ENCODE data around the gene KRCC1.
A peak's percentile ranks its signal among the peaks of the same experiment; 100 is the strongest.
"Not testable (repeated sequence)": the region's sequence is repeated elsewhere in the genome, so short reads cannot be mapped to it uniquely, and the experiment has no call there.

KRCC1 gene

DNA sequence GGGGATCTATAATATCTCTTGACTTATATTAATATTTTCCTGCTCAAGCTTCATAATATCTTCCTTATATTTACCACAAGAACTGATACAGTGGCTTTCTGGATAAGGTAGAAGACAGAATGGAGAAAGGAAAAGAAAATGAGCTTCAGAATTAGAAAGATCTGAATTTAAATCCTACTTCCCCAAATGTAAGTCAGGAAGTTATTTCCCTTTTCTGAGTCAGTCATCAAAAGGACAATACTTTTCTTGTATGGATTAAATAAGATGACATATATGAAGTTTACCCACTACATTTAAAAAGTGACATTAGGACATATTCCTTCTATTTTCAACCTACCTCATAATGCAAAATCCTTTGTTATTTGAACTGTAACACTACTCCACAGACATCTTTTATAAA, 19.0 kb downstream of the KRCC1 start:
- DNase-seq = no peak

DNA sequence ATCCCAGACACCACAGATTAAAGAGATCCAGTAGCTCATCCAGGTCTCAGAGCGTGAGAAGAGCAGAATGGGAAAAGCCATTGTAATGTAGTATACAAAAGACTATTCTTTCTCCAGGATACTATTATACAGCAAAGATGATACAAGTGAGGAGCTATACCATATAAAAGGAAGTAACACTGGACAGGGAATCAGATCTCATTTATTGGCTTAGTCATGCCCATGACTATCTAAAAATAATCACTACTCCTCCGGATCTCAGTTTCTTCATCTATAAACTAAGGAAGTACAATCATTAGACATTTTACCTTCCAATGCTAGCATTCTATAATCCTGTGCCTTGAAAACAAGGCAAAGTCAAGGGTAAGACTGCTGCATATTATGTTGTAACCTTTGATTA, 19.4 kb downstream of the KRCC1 start:
- DNase-seq = no peak

- DNase-seq = no peak
These were observed 23.4 kb downstream of the KRCC1 start for GRCh38 chr2:88032070-88032702.

GRCh38 chr2:88028931-88029330, 26.7 kb downstream of the KRCC1 start:
- DNase-seq = no peak

DNA sequence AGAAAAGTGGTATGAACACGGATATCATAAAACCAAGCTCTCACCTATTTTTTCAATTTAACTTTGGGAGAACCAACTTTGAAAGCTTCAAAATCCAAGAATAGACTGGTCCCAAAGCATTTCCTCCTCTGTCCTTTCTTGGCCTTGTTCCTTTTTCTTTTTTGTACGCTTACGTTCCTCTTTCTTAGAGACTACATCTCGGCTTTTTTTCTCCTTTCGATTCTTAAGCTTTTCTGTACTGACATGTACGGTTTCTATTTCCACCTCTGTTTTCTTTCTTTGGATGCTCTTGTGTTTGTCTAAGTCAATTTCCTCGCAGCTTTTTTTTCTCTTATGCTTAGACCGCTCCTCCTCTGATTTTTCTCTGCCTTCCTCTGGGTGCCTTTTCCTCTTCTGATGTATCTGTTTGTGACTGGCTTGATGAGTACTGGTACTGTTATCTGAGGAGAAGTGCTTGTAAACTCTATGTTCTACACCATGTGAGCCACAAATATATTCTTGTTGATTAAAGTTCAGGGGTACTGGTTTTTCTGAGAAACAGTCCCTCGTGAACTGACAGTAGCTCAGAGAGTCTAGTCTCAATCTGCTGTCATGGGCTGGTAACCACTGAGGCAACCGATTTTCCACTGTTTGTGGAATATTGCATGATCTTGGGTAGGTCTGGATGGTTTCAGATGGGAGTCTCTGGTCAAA, 27.7 kb downstream of the KRCC1 start:
- DNase-seq = no peak

DNA sequence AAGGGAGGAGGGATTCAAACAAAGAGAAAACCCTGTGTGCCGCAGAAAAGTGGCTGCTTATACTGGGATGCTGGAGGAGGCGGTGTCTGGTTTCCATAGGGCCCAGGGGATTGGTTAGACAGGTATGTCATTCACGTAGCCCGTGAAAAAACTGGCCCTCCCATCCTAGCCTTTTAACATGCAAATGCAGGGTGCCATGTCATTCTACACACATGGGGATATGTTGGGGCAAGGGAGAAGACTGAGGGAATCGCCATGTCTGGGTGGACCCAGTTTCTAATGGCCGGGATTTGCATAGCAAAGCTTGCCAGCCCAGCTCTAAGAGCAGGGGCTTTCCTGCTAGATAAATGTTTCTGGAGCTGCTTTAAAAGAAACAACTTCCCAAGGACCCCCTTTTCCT, 31.1 kb downstream of the KRCC1 start:
- DNase-seq = peak; percentile 73

GRCh38 chr2:88022669-88022921, 33.0 kb downstream of the KRCC1 start:
- DNase-seq = no peak

DNA sequence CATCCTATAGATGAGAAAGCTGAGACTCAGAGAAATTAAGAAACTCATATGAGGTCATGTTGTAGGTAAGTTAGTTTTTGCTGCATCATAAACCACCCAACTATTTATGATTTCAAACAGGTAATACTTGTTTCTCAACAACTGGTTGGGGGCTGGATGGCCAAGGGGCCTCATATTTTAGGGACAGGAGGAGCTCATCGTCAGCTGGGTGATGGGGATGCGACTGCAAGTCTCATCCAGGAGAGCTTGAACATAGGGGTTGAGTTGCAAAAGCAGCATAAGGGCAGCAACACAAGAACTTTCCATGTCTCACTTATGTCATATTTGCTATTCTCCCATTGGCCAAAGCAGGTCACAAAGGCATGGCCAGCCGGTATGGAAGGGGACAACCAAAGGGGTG, 35.6 kb downstream of the KRCC1 start:
- DNase-seq = no peak

DNA sequence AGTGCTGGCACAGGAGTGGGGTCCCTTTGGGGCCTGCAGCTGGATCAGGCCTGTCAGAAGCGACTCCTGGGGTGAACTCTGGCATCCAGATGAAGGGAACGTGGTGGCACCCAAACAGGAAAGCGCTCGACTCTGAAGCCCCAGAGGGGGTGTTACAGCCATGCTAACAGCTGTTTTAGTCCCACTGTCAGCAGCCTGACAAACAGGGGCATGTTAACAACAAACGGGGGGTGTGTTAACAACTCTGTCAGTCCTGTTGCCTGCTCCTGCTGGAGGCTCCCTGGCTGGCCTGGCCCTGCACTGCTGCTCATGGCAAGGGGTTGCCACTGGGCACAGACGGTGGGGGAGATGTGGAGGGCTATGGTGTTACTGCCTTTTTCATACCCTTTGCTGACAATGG, 36.7 kb downstream of the KRCC1 start:
- no peak for DNase-seq

DNA sequence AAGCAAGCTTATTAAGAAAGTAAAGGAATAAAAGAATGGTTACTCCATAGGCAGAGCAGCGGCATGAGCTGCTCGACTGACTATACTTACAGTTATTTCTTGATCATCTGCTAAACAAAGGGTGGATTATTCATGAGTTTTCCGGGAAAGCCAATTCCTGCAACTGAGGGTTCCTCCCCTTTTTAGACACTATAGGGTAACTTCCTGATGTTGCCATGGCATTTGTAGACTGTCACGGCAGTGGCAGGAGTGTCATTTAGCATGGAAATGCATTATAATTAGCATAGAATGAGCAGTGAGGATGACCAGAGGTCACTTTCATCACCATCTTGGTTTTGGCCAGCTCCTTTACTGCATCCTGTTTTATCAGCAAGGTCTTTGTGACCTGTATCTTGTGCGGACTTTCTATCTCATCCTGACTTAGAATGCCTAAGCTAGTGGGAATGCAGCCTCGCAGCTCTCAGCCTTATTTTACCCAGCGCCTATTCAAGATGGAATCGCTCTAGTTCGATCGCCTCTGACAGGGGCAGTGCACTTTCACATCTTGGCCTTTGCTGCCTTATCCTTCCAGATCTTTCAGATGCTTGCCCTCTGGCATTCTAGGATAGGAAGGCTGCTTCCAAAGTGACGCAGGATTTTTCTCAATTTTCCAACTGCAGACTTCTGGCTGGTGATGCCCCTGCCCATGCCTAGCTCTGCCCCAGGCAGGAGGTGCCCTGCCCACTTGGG, 37.3 kb downstream of the KRCC1 start:
- not testable (repeated sequence) for DNase-seq

- DNase-seq = not testable (repeated sequence)
These were observed 37.9 kb downstream of the KRCC1 start for GRCh38 chr2:88017780-88018038.

- DNase-seq = peak; percentile 88
These were observed 38.4 kb downstream of the KRCC1 start for GRCh38 chr2:88016960-88017779.

DNA sequence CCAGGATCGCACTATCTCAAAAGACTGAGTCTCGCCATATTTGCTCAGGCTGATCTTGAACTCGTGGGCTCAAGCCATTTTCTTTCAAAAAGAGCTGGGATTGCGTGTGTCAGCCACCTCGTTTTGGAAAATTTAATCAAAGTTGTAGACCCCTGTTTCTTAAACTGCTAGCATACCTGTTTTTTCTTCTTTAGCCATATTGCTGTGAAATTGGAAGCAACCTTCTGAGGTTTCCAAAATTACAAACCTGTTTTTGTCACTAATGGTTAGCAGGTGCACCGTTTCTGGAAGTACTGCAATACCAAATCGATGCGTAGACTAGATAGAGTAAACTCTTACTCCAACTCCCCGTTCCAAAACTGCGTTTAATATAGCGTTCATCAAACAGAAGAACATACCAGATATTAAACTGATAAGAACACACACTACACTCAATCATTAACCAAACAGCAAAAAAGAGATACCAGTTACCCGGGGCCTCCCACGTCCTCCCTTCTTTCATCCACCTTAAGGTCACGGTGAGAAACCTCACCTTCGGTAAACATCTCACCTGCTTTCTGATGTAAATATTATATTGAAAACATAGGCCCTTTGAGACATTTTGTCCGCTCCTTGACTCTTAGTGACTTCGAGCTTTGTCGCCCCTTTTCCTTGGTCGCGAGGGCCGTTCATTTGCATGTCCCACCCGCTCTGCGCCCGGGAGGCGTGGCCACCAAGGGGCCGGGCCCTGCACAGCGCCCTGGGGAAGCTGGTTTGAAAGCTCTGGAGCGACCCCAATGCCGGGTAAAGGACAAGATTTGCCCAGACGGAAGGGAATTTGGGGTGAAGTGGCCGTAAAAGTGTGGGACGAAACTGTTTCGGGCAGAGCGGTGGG, 39.3 kb downstream of the KRCC1 start, which contains the start of gene RNU2-63P:
Gene RNU2-63P (minus strand): TSS at position 462 of the 874 bp plus-strand sequence.
- peak; percentile 90 for DNase-seq

DNA sequence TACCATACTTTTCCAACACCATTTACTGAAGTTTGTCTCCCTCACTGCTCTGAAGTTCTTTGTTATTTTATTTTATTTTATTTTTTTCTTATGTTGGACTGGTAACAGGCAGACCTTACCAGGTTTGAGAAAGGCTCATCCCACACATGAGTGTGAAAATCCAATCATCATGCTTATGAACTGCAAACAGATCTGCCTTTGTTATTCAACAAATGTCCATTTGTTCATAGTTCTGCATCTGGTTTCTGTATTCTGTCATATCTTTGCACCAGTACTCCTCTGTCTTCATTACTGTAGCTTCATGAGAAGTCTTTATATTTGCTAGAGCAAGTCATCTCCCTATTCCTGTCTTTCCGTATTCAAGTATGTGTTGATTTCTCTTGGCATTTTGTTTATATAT, 44.6 kb downstream of the KRCC1 start:
- no peak for DNase-seq

GRCh38 chr2:88010136-88010535, 45.4 kb downstream of the KRCC1 start:
- no peak for DNase-seq

DNA sequence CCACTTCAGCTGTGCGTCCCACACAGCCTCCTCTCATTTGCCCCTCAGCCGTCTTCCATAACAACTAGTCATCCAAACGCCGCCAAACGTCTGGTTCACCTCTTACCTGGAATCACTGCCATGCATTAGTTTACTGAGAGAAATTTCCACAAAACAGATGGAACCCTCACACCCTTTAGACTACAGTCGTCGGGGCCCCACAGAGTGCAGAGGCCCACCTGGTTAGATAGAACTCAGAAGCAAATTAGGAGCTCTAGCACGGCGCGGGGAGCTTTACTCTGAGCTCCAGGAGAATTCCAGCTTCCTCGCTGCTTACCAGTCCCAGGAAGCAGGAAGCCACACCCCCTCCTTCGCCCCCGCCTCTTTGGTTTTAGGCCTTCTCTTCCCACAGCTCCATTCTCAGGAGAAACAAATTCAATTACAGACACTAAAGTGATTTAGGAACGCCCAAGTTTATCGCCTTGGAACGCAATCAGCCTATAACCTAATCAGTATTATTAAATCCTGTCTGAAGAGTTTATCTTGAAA, 48.6 kb downstream of the KRCC1 start:
- peak; percentile 66 for DNase-seq

DNA sequence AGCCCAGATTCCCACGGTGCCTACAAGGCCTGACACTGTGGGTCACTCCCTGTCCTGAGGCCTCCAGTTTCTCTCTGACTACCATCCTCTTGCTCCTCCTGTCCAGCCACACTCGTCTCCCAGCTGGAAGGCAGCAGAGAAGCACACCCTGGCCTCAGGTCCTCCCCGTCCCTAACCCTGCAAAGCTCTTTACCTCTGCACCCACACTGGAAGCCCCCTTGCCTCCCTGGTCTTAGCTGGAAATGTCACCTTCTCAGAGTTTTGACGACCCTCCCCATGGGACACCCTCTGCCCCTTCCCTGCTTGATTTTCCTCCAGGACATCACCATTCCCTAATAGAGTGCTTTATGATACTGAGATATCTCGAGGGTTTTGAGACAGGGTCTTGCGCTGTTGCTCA, 49.8 kb downstream of the KRCC1 start:
- DNase-seq = no peak

DNA sequence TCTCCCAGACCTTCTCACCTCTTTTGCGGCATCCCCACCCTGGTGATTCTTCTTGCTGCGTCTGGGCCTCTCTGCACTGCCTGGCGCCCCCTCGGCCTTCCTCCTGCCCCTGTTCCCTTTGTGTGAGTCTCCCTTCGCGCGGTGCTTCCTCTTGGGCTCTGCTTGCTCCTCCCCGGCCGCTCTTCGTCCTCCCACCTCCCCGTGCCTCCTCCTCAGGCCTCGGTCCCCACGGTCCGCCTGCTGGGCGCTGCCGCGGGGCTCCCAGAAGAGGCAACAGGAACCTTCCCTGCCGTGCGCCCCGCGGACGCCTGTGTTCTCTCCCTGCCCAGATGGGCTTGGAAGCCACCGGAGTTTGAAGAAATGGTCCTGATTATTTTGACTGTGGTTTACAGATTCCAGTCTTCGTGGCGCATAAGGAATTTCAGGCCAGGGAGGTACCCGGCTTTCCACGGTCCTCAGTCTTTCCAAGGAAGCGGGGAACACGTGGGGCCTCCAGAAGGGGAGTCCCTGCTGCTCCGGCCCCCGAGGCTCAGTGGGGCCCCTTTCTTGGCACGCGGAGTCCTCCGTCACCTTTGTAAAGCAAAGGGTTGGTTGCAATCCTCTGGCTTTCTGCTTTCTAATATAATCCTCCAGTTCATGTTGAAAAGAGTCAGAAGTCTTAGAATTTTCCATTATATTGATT, 52.4 kb downstream of the KRCC1 start:
- peak; percentile 66 for DNase-seq

DNA sequence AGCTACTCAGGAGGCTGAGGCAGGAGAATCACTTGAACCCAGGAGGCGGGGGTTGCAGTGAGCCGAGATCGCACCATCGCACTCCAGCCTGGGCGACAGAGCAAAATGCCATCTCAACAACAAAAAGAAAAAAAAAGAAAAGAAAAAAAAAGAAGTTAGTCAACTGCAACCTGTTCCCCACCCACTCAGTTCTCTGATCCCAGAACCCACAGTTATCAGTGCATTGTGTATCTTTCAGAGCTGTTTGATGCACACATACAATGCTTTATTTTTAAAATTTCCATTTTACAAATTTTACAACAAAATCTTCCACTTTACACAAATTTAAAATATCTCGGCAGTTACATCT, 53.2 kb downstream of the KRCC1 start:
- DNase-seq = no peak

- DNase-seq = not testable (repeated sequence)
These were observed 55.1 kb downstream of the KRCC1 start for GRCh38 chr2:88000474-88000873.

DNA sequence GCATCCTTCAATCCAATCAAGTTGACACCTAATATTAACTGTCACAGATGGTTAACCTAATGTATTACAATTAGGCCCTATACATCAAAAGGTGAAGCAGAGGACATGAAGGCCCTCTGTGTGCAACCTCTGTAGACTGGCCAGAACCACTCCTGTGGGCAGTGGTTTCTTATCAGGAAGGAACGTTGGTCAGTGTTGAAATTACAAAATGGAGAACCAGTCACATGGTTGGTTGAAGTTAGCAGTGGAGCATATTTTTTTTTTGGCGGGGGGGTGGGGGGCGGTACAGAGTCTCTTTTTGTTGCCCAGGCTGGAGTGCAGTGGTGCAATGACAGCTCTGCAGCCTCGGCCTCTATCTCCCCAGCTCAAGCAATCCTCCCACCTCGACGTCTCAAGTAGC, 59.0 kb downstream of the KRCC1 start:
- no peak for DNase-seq

GRCh38 chr2:87995756-87996155, 59.8 kb downstream of the KRCC1 start:
- DNase-seq = no peak

All from islet precursor cell (in vitro differentiated cells).